Measurements from ENCODE around the gene NDST1. TPM values are rescaled to one million over a fixed set of nuclear protein-coding genes. Genes with fewer than 3 reads are reported as not detected.
A peak's percentile ranks its signal among the peaks of the same experiment; 100 is the strongest.
"Not testable (repeated sequence)": the region's sequence is repeated elsewhere in the genome, so short reads cannot be mapped to it uniquely, and the experiment has no call there.

NDST1 gene
- polyA plus RNA-seq, 1 donor (not counting 4 experiments of a cell fraction or from before 2014, with no cell fraction given), result 24.9 TPM

- dilution Hi-C loops (cut with MboI; ENCODE audit: extremely low pct_ligation_motif_present, low sequenced_read_pairs), result no loop called here
- Histone ChIP-seq H3K9me3 (ENCODE audit: control insufficient read depth, low read depth, low read length) (no peaks in the 10 kb centered on the region), H3K4me1 (ENCODE audit: control insufficient read depth, extremely low read depth, insufficient read depth, low read length) (peaks cover 36% of the 10 kb centered on the region), H3K4me2 (ENCODE audit: control insufficient read depth, extremely low read depth, insufficient read depth, low read depth, low read length) (peak overlapping the region; percentile 35), H3K9ac (ENCODE audit: control insufficient read depth, extremely low read depth, insufficient read depth, low read length) (no peak overlapping the region), H2AFZ (ENCODE audit: control insufficient read depth, low read length) (no peak overlapping the region), H3K9me1 (ENCODE audit: control insufficient read depth, extremely low read depth, insufficient read depth, low read length) (peaks cover 2% of the 10 kb centered on the region), H3K4me3 (ENCODE audit: control insufficient read depth in 2 of 3, extremely low read depth in 1 of 3, insufficient read depth in 2 of 3, low read depth in 1 of 3, low read length in 3 of 3) (no peak overlapping the region), H3K27ac (ENCODE audit: control insufficient read depth, insufficient read depth, low read length) (peak overlapping the region; percentile 8), H4K20me1 (ENCODE audit: control insufficient read depth, extremely low read depth, insufficient read depth, low read length) (no peaks in the 10 kb centered on the region), H3K36me3 (ENCODE audit: control insufficient read depth in 2 of 2, extremely low read depth in 1 of 2, insufficient read depth in 2 of 2, low read length in 2 of 2) (no peaks in the 10 kb centered on the region), H3K79me2 (ENCODE audit: control insufficient read depth, insufficient read depth, low read length) (no peaks in the 10 kb centered on the region), H3K27me3 (ENCODE audit: control insufficient read depth, extremely low read depth, insufficient read depth, low read length) (no peaks in the 10 kb centered on the region)
- no peak for TF ChIP-seq EZH2 (IDR thresholded peaks at IDR 0.05; ENCODE audit: low read length)
- peak in 1 of 3 experiments; percentile 43 for TF ChIP-seq CTCF (optimal IDR thresholded peaks at IDR 0.05 in 1 of 3, IDR thresholded peaks at IDR 0.05 in 1 of 3, conservative IDR thresholded peaks at IDR 0.05 in 1 of 3; ENCODE audit: extremely low read depth in 1 of 3, insufficient read depth in 2 of 3, low read length in 3 of 3)
- DNase-seq (ENCODE audit: low read depth, low spot score), result peak; percentile 90
- peak; percentile 67 for FAIRE-seq
Observed at GRCh38 chr5:150473673-150474358, 34.1 kb upstream of the NDST1 start.

- H3K9me1 ChIP-seq (ENCODE audit: control insufficient read depth, extremely low read depth, insufficient read depth, low read length); H3K9me3 ChIP-seq (ENCODE audit: control insufficient read depth, low read depth, low read length); dilution Hi-C loops (cut with MboI; ENCODE audit: extremely low pct_ligation_motif_present, low sequenced_read_pairs); H4K20me1 ChIP-seq (ENCODE audit: control insufficient read depth, extremely low read depth, insufficient read depth, low read length); DNase-seq (ENCODE audit: low read depth, low spot score); H3K4me3 ChIP-seq (ENCODE audit: control insufficient read depth in 2 of 3, extremely low read depth in 1 of 3, insufficient read depth in 2 of 3, low read depth in 1 of 3, low read length in 3 of 3); H2AFZ ChIP-seq (ENCODE audit: control insufficient read depth, low read length); H3K79me2 ChIP-seq (ENCODE audit: control insufficient read depth, insufficient read depth, low read length); FAIRE-seq; H3K27ac ChIP-seq (ENCODE audit: control insufficient read depth, insufficient read depth, low read length); H3K27me3 ChIP-seq (ENCODE audit: control insufficient read depth, extremely low read depth, insufficient read depth, low read length); H3K9ac ChIP-seq (ENCODE audit: control insufficient read depth, extremely low read depth, insufficient read depth, low read length); H3K4me2 ChIP-seq (ENCODE audit: control insufficient read depth, extremely low read depth, insufficient read depth, low read depth, low read length); H3K36me3 ChIP-seq (ENCODE audit: control insufficient read depth in 2 of 2, extremely low read depth in 1 of 2, insufficient read depth in 2 of 2, low read length in 2 of 2): not testable (repeated sequence)
- H3K4me1 ChIP-seq (ENCODE audit: control insufficient read depth, extremely low read depth, insufficient read depth, low read length), result peaks cover 23% of the 10 kb centered on the region
Observed at GRCh38 chr5:150476568-150476967, 31.4 kb upstream of the NDST1 start.

GRCh38 chr5:150479416-150479815, 28.5 kb upstream of the NDST1 start:
- Histone ChIP-seq H3K9me1 (ENCODE audit: control insufficient read depth, extremely low read depth, insufficient read depth, low read length) (no peaks in the 10 kb centered on the region), H3K27me3 (ENCODE audit: control insufficient read depth, extremely low read depth, insufficient read depth, low read length) (no peaks in the 10 kb centered on the region), H3K27ac (ENCODE audit: control insufficient read depth, insufficient read depth, low read length) (no peak overlapping the region), H4K20me1 (ENCODE audit: control insufficient read depth, extremely low read depth, insufficient read depth, low read length) (no peaks in the 10 kb centered on the region), H3K4me3 (ENCODE audit: control insufficient read depth in 2 of 3, extremely low read depth in 1 of 3, insufficient read depth in 2 of 3, low read depth in 1 of 3, low read length in 3 of 3) (no peak overlapping the region), H3K9me3 (ENCODE audit: control insufficient read depth, low read depth, low read length) (no peaks in the 10 kb centered on the region), H2AFZ (ENCODE audit: control insufficient read depth, low read length) (no peak overlapping the region), H3K79me2 (ENCODE audit: control insufficient read depth, insufficient read depth, low read length) (no peaks in the 10 kb centered on the region), H3K4me2 (ENCODE audit: control insufficient read depth, extremely low read depth, insufficient read depth, low read depth, low read length) (no peak overlapping the region), H3K4me1 (ENCODE audit: control insufficient read depth, extremely low read depth, insufficient read depth, low read length) (no peaks in the 10 kb centered on the region), H3K9ac (ENCODE audit: control insufficient read depth, extremely low read depth, insufficient read depth, low read length) (no peak overlapping the region), H3K36me3 (ENCODE audit: control insufficient read depth in 2 of 2, extremely low read depth in 1 of 2, insufficient read depth in 2 of 2, low read length in 2 of 2) (no peaks in the 10 kb centered on the region)
- dilution Hi-C loops (cut with MboI; ENCODE audit: extremely low pct_ligation_motif_present, low sequenced_read_pairs), result no loop called here
- TF ChIP-seq EZH2 (IDR thresholded peaks at IDR 0.05; ENCODE audit: low read length) (no peak), CTCF (optimal IDR thresholded peaks at IDR 0.05 in 1 of 3, IDR thresholded peaks at IDR 0.05 in 1 of 3, conservative IDR thresholded peaks at IDR 0.05 in 1 of 3; ENCODE audit: extremely low read depth in 1 of 3, insufficient read depth in 2 of 3, low read length in 3 of 3) (no peak)
- DNase-seq (ENCODE audit: low read depth, low spot score), result no peak
- FAIRE-seq, result no peak
